CD14-positive monocyte (primary cell): ENCODE data around the gene TRMT10A. TPM values are rescaled to one million over a fixed set of nuclear protein-coding genes. Genes with fewer than 3 reads are reported as not detected.

ENCODE experiments used
- DNase-seq, 3 donors: peaks; one replicate each; pipeline ENCODE4 v3.0.0-alpha.2; 2011 to 2022
- H2AFZ ChIP-seq: 2 replicates; pipeline ENCODE4 v1.6.0; 2012; ENCODE audit warnings: mild to moderate bottlenecking, low read depth, low read length, inconsistent platforms; ENCODE audit not compliant: insufficient read depth, poor library complexity, severe bottlenecking
- H3K27ac ChIP-seq, 2 donors: 1 replicate in 1 of 2; 2 replicates in 1 of 2; pipeline ENCODE4 v1.5.1; 2012 to 2013; ENCODE audit warnings: low read length in 2 of 2, control low read depth in 1 of 2, inconsistent platforms in 1 of 2, low read depth in 1 of 2, mild to moderate bottlenecking in 1 of 2
- H3K27me3 ChIP-seq, 2 donors: one replicate each; pipeline versions ENCODE4 v1.6.0 to v1.6.1; 2011 to 2013; ENCODE audit warnings: low read length in 2 of 2; ENCODE audit not compliant: control insufficient read depth in 2 of 2, insufficient read depth in 2 of 2
- H3K36me3 ChIP-seq, 2 donors: replicated peaks in 1 of 2; 1 replicate in 1 of 2; 2 replicates in 1 of 2; pipeline versions ENCODE4 v1.5.1 to v1.6.1; 2012 to 2013; ENCODE audit warnings: low read length in 2 of 2, control low read depth in 1 of 2, inconsistent platforms in 1 of 2, mild to moderate bottlenecking in 1 of 2; ENCODE audit not compliant: insufficient read depth in 2 of 2, control insufficient read depth in 1 of 2
- H3K4me1 ChIP-seq, 2 donors: 1 replicate in 1 of 2; 2 replicates in 1 of 2; pipeline versions ENCODE4 v1.5.1 to v1.6.1; 2012 to 2013; ENCODE audit warnings: low read length in 2 of 2, control low read depth in 1 of 2, inconsistent platforms in 1 of 2, mild to moderate bottlenecking in 1 of 2, moderate library complexity in 1 of 2; ENCODE audit not compliant: insufficient read depth in 2 of 2, control insufficient read depth in 1 of 2
- H3K4me2 ChIP-seq: replicated peaks from 2 replicates; pipeline ENCODE3; 2012; ENCODE audit warnings: low read length, moderate library complexity, mild to moderate bottlenecking; ENCODE audit not compliant: poor library complexity, severe bottlenecking; ENCODE audit errors: extremely low read depth
- H3K4me3 ChIP-seq, 3 experiments: fragments of 200-600 bp in 1 of 3; sonication (generic) in 1 of 3; replicated peaks in 1 of 3; 1 replicate in 2 of 3; 2 replicates in 1 of 3; pipeline ENCODE4 v1.5.1; 2011 to 2013; ENCODE audit warnings: low read length in 3 of 3, mild to moderate bottlenecking in 3 of 3, control low read depth in 2 of 3, low read depth in 2 of 3, inconsistent platforms in 1 of 3, moderate library complexity in 1 of 3
- H3K79me2 ChIP-seq: 2 replicates; pipeline ENCODE4 v1.6.0; 2012; ENCODE audit warnings: mild to moderate bottlenecking, control low read depth, inconsistent platforms, low read length, moderate library complexity; ENCODE audit not compliant: insufficient read depth
- H3K9ac ChIP-seq: 2 replicates; pipeline ENCODE4 v1.6.0; 2017; ENCODE audit warnings: low read length, mild to moderate bottlenecking; ENCODE audit not compliant: insufficient read depth, poor library complexity, severe bottlenecking
- H3K9me3 ChIP-seq, 2 donors: replicated peaks in 1 of 2; 1 replicate in 1 of 2; 2 replicates in 1 of 2; pipeline versions ENCODE4 v1.5.1 to v1.6.1; 2012 to 2013; ENCODE audit warnings: low read length in 2 of 2, control low read depth in 1 of 2; ENCODE audit not compliant: control insufficient read depth in 1 of 2, insufficient read depth in 1 of 2
- H4K20me1 ChIP-seq: 2 replicates; pipeline ENCODE4 v1.6.0; 2012; ENCODE audit warnings: mild to moderate bottlenecking, low read length, control low read depth, moderate library complexity; ENCODE audit not compliant: insufficient read depth
- H3K27ac Mint-ChIP-seq, 7 donors: one replicate each; pipeline ENCODE4 v1.8.0; 2020; ENCODE audit warnings: mild to moderate bottlenecking in 7 of 7, mixed read lengths in 7 of 7, moderate library complexity in 6 of 7, inconsistent platforms in 2 of 7
- H3K27me3 Mint-ChIP-seq, 3 donors: one replicate each; pipeline ENCODE4 v1.8.0; 2021 to 2022; ENCODE audit warnings: low read depth in 3 of 3, mild to moderate bottlenecking in 3 of 3, mixed read lengths in 3 of 3, moderate library complexity in 3 of 3, inconsistent platforms in 1 of 3
- H3K36me3 Mint-ChIP-seq, 2 donors: one replicate each; pipeline ENCODE4 v1.8.0; 2020; ENCODE audit warnings: mixed read lengths in 2 of 2, inconsistent platforms in 1 of 2, mild to moderate bottlenecking in 1 of 2
- H3K4me1 Mint-ChIP-seq: one replicate; pipeline ENCODE4 v1.8.0; 2020; ENCODE audit warnings: mild to moderate bottlenecking, mixed read lengths
- H3K4me3 Mint-ChIP-seq, 2 donors: one replicate each; pipeline ENCODE4 v1.8.0; 2020; ENCODE audit warnings: mild to moderate bottlenecking in 2 of 2, mixed read lengths in 2 of 2, moderate library complexity in 1 of 2
- H3K9me3 Mint-ChIP-seq, 7 donors: one replicate each; pipeline ENCODE4 v1.8.0; 2020 to 2022; ENCODE audit warnings: mixed read lengths in 7 of 7, mild to moderate bottlenecking in 6 of 7, moderate library complexity in 6 of 7, inconsistent platforms in 2 of 7
- WGBS: methylation state at CpG from one replicate; pipeline ENCODE4 v1.1.5; 2013; ENCODE audit warnings: missing lambda C conversion rate; ENCODE audit not compliant: insufficient coverage; 5-methylcytosine and 5-hydroxymethylcytosine counted together
- intact Hi-C, 2 donors: fragments of 100-400 bp; cut with micrococcal nuclease; formaldehyde crosslinking; loops; one replicate each; pipeline versions ENCODE4 v1.15.0 to v1.15.1; 2023
- polyA plus RNA-seq, 3 donors: library from polyadenylated mRNA; depleted of rRNA in 1 of 3; unstranded in 2 of 3; stranded (reverse) in 1 of 3; fragments of 300-500 nt in 2 of 3; fragments of >200 nt in 1 of 3; fragmentation: Illumina TruSeq in 2 of 3; gene quantifications; 1 replicate in 2 of 3; 2 replicates in 1 of 3; pipeline ENCODE4 v1.2.3, GENCODE V29; 2012 to 2021
- TF ChIP-seq, protein P1 (sequence below): fragments of 200-600 bp; IDR thresholded peaks from one replicate; pipeline ENCODE4 v1.8.0; 2022; ENCODE audit warnings: antibody characterized with exemption, mild to moderate bottlenecking

The TRMT10A gene
- polyA plus RNA-seq, 3 donors = 1.6 to 3.9 (median 3.4) TPM

GRCh38 chr4:99591757-99592156 lies 27.9 kb upstream of the TRMT10A start:
- Histone ChIP-seq H3K4me1 (no peaks in the 10 kb centered on the region), H3K36me3 (no peaks in the 10 kb centered on the region), H3K79me2 (no peaks in the 10 kb centered on the region), H3K4me3 (no peak overlapping the region), H3K27ac (no peak overlapping the region), H3K9me3 (no peaks in the 10 kb centered on the region), H2AFZ (no peak overlapping the region), H3K27me3 (no peaks in the 10 kb centered on the region), H3K4me2 (no peak overlapping the region), H3K9ac (no peak overlapping the region), H4K20me1 (no peaks in the 10 kb centered on the region)
- Mint-ChIP-seq H3K27ac (no peak overlapping the region), H3K9me3 (peaks cover 0 to 4% (median 0%) of the 10 kb centered on the region in 7 donors), H3K36me3 (no peaks in the 10 kb centered on the region), H3K4me3 (no peak overlapping the region), H3K4me1 (no peaks in the 10 kb centered on the region), H3K27me3 (peaks cover 0 to 2% (median 1%) of the 10 kb centered on the region in 3 donors)
- intact Hi-C loops = no loop called here
- no peak for DNase-seq
- TF ChIP-seq, protein P1, sequence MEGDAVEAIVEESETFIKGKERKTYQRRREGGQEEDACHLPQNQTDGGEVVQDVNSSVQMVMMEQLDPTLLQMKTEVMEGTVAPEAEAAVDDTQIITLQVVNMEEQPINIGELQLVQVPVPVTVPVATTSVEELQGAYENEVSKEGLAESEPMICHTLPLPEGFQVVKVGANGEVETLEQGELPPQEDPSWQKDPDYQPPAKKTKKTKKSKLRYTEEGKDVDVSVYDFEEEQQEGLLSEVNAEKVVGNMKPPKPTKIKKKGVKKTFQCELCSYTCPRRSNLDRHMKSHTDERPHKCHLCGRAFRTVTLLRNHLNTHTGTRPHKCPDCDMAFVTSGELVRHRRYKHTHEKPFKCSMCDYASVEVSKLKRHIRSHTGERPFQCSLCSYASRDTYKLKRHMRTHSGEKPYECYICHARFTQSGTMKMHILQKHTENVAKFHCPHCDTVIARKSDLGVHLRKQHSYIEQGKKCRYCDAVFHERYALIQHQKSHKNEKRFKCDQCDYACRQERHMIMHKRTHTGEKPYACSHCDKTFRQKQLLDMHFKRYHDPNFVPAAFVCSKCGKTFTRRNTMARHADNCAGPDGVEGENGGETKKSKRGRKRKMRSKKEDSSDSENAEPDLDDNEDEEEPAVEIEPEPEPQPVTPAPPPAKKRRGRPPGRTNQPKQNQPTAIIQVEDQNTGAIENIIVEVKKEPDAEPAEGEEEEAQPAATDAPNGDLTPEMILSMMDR = no peak
- WGBS = no CpG with 5 or more reads among the region's 3 CpGs

DNA sequence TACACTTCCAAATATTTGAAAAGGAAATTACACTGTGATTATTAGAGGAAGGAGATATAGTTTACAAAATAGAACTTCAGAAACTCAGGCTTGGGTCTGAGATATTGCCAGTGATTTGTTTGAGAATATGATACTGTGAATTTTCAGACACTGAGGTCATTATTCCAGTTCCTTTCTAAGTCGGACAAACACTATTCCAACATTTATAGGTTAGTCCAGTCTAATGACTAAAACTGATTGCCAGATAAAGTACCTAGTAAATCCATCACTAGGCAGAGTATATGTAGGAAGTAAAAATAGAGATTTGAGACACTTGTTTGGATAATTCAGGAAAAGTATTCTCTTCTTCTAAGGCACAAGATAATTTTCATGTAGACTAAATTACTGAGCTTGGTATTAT lies 24.0 kb upstream of the TRMT10A start:
- no peak for DNase-seq
- Mint-ChIP-seq H3K4me1 (no peaks in the 10 kb centered on the region), H3K9me3 (peaks cover 0 to 4% (median 0%) of the 10 kb centered on the region in 7 donors), H3K36me3 (no peaks in the 10 kb centered on the region), H3K27me3 (peaks cover 0 to 6% (median 4%) of the 10 kb centered on the region in 3 donors), H3K4me3 (no peak overlapping the region), H3K27ac (no peak overlapping the region)
- no peak overlapping the region for H3K4me3 ChIP-seq
- H4K20me1 ChIP-seq = no peaks in the 10 kb centered on the region
- no CpG with 5 or more reads among the region's 1 CpG for WGBS
- H3K36me3 ChIP-seq = no peaks in the 10 kb centered on the region
- TF ChIP-seq, protein P1 = no peak
- peaks cover 0 to 2% of the 10 kb centered on the region in 2 donors for H3K27me3 ChIP-seq
- H3K79me2 ChIP-seq = no peaks in the 10 kb centered on the region
- H3K27ac ChIP-seq = no peak overlapping the region
- no peak overlapping the region for H3K9ac ChIP-seq
- intact Hi-C loops = no loop called here
- no peak overlapping the region for H3K4me2 ChIP-seq
- H2AFZ ChIP-seq = no peak overlapping the region
- no peaks in the 10 kb centered on the region for H3K9me3 ChIP-seq
- no peaks in the 10 kb centered on the region for H3K4me1 ChIP-seq
